Hematopoietic multipotent progenitor cell treated with erythropoietin and hydrocortisone succinate and interleukin-3 and kit ligand, for 8 days (in vitro differentiated cells): ENCODE measurements around the gene TMEM151B.

Experiments
- DNase-seq: peaks from one replicate; pipeline ENCODE4 v3.0.0-alpha.2; 2015

The TMEM151B gene

DNA sequence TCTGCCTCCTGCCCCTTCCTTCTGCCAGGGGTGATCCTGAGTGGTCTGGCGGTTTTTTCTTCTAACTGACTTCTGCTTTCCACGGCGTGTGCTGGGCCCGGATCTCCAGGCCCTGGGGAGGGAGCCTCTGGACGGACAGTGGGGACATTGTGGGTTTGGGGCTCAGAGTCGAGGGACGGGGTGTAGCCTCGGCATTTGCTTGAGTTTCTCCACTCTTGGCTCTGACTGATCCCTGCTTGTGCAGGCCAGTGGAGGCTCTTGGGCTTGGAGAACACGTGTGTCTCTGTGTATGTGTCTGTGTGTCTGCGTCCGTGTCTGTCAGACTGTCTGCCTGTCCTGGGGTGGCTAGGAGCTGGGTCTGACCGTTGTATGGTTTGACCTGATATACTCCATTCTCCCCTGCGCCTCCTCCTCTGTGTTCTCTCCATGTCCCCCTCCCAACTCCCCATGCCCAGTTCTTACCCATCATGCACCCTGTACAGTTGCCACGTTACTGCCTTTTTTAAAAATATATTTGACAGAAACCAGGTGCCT, 36.6 kb upstream of the TMEM151B start:
- no peak for DNase-seq

DNA sequence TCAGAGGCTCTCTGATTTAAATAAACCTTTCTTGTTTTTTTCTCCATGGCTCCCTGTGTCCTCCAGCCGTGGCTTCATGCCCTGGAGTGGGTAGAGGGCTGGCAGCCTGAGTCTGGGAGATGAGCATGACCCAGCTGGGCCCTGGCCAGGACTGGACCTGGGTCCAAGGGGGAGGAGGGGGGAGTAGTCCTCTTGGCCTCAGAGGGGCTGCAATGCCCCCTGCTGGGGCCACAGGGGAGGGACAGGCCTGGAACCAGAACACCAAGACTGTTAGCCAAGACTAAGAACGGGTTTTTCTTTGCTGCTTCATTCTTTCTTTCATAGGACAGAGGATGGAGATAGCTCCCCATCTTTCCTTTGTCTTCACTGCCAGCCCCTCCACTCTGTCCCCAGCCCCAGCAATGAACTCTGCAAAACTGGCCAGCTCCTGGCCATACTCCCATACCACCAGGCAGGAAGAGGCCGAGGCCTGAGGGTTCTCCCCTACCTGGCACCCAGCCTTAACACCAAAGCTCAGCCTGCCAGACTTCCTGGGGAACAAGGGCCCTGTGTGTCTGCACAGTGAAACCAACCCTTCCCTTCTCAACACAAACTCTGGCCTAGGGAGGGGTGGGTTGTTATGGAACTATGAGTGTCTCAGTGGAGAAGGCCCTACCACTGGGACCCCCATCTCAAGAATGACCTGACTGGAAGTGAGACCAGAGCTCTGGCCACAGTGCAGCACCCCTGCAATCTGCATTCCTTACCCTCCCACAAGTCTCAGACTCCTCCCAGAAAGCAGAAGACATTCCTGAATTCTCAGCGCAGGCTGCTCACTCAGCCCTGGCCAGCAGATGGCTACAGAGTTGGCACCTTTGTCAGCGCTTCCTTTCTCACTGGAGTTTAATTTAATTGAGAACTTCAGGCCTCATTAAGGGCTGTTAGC, 35.9 kb upstream of the TMEM151B start:
- peak; percentile 54 for DNase-seq

DNA sequence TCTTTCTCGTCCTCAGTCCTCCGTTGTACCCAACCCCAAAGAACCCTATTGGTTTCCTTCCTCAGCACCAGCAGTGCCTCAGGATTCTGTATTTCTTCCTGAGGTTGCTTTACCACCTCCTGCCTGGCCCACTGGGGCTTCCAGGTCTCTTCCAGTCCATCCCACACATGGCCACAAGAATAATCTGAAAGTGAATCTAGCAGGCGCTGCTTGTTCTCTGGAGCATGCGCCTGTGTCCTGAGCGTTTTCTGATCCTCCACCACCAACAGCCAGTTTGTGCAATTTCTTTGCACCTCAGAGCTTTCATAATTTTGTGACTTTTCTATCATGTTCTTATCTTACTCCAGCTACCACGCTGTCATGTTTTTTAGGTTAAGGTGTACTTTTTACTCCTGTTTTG, 35.0 kb upstream of the TMEM151B start:
- no peak for DNase-seq

DNA sequence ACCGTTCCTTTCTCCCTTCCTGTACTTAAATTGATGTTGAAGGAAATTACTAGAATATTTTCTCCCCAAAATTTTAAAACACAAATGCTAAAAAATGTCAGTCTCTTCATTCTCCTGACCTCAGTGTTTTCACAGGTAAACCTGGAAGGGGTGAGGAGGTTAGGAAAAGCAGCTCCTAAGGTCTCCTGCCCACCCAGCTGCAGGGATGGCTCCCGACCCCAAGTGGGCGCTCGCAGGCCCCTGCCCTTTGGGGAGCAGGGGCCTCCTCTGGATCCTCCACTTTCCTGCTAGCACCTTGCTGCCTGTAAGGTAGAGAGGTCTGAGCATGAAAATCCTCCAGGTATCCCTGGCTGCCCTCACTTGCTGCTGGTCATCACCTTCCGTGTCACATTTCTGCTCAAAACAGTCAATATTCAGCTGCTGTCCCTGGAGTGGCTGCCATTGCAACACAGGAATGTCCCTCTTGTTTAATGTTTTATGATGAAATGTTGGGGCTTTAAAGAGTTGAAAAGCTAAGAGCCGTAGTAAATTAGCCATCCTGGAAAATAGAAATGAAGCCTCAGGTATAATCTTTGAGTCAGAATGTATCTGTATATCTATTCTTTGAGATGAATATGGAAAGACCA, 34.2 kb upstream of the TMEM151B start:
- no peak for DNase-seq

DNA sequence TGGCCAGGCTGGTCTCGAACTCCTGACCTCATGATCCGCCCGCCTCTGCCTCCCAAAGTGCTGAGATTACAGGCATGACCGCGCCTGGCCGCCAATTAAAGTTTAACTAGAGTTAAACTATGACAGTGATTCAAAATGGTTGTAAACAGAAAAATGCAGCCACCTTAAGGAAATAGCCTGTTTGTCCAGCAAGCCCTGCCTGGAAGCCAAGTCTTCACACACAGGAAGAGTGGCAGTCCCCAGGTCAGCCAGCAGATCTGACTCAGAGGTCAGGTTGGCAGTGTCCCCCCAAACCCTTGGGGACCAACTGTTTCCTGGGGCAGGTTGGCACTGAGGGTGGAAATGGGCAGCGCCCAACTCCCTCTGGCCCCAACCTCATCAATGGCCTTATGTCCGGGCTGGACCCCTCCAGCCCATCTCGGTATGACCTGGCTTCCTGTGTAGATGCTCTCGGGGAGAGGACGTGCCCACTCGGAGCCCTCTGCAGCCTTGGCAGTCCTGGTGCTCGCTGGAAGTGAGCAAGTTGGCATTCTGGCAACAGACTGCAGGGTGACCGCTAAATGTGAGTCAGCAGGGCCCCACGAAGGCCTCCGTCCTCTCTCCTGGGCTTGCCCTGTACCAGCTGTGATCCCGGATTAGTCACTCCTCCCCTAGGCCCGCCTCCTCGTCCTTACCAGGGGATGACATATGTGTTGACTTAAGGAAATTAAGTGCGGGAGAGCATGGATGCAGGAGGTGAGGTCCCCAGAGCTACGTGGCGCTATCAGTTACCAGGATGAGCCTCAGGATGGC, 33.0 kb upstream of the TMEM151B start:
- DNase-seq = peak; percentile 95

DNA sequence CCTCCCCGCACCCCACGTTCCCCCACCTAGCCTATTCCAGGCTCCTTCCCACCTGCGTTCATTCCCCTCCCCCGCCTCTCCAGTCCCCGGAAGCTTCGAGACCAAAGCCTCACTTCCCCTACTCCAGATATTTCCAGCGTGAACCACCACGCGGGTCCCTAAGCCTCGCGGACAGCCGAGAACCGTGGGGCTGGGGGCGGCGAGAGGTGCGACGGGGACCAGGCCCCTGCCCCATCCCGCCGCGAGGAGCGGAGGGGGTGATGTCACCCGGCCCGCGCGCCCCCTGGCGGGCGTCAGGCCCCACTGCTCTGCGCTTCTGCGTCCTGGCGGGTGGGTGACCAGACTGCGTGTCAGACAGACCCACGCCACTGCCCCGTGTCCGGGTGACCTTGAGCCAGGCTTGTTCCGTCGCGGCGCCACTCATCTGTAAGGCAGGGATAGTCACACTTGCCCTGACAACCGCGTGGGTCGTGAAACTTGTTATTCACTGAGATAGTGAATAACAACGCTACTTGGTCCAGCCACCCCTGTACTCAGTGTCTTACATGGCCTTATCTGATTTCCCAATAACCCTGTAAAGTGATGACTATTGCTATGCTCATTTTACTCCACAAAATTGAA, 32.3 kb upstream of the TMEM151B start:
- peak; percentile 74 for DNase-seq

DNA sequence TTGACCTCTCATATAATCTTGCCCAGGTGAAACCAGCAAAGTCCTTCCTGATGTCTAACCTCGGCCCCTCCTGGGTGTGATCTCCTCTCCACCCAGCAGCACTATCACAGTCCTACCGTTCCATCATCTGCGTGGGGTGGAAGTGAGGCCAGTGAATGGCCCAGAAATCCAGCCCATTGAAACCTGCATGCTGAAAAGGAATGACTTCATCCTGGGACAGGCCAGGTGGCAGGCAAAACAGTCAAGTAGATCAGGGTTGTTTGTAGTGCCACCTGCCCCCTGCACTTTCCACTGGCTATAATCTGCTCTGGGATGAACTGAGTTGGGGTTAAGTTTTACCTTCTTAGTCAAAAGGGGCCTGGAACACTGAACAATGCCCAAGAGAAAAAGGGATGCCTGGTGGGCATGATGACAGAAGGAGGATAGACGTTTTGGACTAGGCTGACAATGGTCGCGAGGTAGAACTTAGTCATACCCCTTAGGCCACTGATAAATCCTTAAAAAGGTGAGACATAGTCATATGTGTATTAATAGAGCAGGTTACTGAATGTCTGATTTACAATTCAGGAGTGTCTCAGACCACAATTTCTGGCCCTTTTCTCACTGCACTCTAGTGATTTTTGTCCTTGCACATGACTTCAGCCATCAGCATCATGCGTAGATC, 31.4 kb upstream of the TMEM151B start:
- DNase-seq = no peak

DNA sequence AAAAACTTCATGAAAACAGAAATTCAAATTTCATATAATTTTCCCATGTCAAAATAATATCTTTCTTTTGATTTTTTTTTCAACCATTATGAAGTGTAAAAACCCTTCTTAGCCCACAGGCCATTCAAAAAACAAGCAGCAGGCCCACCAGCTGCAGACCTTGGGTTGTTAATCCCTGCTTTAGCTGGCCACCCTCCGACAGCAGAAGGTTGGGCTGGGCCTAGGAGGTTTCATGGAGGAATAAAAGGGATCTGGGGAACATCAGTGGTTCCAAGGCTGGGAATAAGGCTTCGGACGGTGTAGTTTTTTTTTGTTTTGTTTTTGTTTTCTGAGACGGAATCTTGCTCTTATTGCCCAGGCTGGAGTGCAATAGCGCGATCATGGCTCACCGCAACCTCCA, 26.9 kb upstream of the TMEM151B start:
- DNase-seq = no peak

DNA sequence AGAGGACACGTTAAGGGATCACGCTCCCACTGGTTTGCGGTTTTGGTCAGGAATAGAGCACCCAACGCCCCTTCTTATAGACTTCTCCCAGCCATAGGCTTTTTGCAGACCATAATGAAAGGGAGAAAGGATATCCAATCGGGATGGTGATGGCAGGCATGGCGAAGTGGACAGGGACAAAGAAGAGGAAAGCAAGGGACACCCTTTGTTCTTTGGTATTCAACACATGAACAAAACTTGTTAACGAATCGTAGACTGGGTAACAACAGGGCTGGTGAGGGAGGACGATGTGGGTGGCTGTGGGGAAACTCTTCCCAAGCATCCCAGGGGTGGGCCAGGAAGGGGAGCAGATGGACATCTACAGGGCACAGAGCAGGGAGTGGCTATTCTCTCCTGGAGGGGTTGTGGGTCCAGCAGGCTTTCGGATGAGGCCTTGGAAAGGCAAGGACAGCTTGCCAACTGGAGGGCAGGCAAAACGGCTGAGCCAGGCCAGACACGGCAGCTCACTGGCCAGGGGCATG, 24.8 kb upstream of the TMEM151B start:
- DNase-seq = no peak

DNA sequence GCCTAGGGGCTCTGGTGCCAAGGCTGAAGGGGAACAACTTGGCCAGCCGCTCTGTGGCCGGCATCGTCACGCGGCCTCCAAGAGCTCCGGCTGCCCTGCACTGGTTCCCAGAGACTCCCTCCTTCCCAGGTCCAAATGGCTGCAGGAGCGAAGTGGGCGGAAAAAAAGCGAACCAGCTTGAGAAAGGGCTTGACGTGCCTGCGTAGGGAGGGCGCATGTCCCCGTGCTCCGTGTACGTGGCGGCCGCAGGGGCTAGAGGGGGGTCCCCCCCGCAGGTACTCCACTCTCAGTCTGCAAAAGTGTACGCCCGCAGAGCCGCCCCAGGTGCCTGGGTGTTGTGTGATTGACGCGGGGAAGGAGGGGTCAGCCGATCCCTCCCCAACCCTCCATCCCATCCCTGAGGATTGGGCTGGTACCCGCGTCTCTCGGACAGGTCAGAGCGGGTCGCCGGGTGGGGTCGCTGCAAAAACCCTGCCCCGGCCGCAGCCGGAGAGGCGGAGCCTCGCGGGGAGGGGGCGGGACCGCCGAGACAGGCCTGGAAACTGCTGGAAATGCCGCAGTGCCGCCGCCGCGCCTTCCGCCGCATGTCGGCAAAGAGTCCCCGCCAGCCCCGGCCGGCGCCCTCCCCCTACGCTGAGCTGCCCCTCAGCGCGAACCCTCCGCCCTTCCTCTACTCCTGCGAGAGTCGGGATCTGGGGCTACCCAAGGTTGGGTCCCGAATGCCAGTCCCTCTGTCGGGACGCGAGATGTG, 24.2 kb upstream of the TMEM151B start:
- DNase-seq = peak; percentile 64

DNA sequence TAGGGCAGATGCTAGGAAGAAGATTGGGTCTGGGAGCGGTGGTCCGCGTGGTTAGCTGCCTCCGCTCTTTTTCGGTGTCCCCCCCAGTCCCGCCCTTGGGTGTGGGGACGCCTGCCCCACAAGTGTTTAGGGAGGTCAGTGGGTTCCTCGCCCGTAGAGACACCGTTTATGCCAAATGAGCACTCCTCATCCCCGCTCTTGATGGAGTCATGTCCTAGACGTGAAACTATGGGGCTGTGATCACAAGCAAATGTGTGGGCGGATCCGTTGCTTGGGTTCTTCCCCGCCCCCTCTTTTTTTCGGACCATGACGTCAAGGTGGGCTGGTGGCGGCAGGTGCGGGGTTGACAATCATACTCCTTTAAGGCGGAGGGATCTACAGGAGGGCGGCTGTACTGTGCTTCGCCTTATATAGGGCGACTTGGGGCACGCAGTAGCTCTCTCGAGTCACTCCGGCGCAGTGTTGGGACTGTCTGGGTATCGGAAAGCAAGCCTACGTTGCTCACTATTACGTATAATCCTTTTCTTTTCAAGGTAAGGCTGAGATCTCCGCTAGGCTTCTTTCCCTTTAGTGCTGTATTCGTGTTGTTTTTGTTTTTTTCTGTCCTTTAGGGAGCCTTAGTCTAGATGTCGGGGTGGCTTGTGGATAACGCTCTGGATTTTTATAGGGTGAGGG, 23.4 kb upstream of the TMEM151B start, which contains the start of gene HSP90AB1:
HSP90AB1 (plus strand) TSS at position 439 of the 675 bp plus-strand sequence. CDS start 1,529 bp downstream, outside the sequence.
- DNase-seq = peak; percentile 98

DNA sequence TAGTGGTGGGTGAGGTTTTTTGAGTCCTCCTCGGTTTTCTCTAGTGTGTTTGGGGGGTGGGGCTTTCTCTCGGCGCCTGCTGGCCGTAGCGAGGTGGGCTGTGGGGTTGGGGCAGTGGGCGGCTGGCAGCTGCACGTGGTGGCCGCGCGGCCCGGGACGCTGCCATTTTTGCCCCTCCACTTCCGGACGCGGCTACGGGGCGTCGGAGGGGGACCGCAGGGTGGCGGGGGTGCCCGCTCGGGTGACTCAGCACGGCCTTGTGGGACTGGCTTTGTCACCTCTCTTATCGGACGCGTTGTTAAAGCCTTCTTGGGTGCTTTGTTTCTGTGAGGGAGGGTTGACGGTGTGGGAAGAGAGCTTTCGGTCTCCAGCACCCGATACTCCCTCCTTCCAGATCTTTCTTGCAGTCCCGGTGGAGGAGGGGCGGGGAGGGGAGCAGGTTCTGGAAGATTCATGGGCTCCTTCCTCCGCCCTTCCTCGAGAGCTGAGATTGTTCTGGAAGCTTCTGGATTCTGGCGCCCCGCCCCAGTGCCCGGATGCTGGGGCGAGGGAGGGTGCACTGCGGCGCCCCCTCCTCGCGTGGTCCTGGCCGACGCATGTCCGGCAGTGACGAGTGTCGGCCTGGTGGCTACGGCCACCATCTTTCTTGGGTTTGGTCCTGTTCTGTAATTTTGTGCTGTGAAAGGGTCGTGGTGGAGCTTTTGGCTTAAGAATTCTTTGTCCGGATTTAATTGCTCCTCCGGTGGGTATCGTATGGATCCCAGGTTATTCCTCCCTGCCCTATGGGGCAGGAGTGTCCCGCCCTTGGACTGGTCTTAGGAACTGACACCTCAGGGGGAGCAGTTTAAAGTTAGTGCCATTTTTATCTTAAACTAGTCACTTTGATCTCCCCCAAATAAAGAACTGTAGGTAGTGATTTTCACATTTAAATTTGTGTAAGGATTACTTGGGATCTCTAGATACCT, 22.6 kb upstream of the TMEM151B start:
- DNase-seq = peak; percentile 88

DNA sequence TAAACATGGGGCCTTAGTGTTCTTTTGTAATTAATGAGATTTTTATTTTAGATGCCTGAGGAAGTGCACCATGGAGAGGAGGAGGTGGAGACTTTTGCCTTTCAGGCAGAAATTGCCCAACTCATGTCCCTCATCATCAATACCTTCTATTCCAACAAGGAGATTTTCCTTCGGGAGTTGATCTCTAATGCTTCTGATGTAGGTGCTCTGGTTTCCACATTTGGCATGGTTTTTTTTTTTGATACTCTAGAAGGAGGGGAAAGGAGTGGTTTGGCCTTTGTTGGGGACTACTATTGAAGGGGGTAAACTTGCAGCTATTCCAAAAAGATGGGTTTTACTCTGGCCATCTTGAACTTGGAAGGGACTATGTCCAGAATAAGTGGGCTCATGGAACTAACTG, 21.7 kb upstream of the TMEM151B start:
- no peak for DNase-seq

DNA sequence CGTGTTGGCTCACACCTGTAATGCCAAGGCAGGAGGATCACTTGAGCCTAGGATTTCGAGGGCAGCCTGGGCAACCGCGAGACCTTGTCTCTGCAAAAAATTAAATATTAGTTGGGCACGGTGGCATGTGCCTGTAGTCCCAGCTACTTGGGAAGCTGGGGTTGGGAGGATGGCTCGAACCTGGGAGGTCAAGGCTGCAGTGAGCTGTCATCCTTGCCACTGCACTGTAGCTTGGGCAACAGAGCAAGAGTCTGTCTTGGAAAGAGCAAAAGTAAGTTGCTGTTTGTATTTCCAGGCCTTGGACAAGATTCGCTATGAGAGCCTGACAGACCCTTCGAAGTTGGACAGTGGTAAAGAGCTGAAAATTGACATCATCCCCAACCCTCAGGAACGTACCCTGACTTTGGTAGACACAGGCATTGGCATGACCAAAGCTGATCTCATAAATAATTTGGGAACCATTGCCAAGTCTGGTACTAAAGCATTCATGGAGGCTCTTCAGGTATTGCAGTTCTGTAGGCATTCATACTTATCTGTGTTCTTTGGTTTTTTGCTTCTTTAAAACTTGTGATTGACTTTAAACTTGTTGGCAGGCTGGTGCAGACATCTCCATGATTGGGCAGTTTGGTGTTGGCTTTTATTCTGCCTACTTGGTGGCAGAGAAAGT, 21.0 kb upstream of the TMEM151B start:
- DNase-seq = no peak

DNA sequence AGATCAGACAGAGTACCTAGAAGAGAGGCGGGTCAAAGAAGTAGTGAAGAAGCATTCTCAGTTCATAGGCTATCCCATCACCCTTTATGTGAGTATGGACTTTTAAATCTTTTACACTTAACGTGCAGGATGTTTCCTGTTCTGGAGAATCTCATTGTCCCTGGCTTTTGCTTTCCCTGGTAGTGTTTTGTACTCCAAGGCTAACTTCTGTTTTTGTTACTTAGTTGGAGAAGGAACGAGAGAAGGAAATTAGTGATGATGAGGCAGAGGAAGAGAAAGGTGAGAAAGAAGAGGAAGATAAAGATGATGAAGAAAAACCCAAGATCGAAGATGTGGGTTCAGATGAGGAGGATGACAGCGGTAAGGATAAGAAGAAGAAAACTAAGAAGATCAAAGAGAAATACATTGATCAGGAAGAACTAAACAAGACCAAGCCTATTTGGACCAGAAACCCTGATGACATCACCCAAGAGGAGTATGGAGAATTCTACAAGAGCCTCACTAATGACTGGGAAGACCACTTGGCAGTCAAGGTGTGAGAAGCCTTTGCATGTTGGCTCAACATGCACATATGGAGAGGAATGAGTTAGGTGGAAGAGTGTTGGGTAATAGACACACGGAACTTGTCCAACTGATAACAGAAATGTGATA, 20.1 kb upstream of the TMEM151B start:
- DNase-seq = no peak

DNA sequence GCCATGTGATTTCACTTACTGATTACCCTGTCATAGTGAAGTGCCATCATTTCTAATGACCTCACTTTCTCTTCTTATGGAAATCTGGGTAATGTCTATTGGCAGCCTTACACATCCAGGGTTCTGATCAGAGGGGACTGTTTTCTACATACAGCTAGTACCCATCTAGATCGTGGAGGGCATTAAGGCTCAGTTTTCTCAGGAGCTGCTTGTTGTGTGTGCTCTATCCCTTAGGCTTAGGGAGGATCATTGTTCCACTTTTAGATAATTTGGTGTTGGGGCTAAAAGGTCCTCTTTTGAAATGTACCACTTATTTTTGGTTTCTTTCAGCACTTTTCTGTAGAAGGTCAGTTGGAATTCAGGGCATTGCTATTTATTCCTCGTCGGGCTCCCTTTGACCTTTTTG, 19.5 kb upstream of the TMEM151B start:
- no peak for DNase-seq

DNA sequence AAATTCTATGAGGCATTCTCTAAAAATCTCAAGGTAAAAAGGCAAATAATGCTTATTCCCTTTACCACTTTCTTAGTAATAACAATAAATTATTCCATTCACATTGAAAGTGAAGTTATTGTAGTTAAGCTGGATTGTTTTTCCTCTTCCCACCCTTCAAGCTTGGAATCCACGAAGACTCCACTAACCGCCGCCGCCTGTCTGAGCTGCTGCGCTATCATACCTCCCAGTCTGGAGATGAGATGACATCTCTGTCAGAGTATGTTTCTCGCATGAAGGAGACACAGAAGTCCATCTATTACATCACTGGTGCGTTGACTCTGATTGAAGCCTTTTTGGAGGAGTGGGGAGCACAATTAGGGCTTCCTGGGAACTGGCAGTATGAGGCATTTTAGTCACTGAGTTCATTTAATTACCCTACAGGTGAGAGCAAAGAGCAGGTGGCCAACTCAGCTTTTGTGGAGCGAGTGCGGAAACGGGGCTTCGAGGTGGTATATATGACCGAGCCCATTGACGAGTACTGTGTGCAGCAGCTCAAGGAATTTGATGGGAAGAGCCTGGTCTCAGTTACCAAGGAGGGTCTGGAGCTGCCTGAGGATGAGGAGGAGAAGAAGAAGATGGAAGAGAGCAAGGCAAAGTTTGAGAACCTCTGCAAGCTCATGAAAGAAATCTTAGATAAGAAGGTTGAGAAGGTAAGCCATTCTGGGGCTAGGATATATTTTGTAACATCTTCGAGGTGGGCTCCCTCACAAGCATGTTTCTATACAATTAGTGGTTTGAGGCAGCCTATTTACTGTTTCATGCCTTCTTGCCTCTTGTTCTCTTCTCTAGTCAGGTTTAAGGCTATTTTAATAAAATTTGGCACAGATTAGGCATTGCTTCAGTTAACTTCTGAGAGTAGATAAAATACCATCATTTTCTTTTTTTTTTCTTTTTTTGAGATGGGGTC, 18.4 kb upstream of the TMEM151B start:
- DNase-seq = no peak
